ENCODE data around the gene PRLR.

- TF ChIP-seq CTCF (IDR thresholded peaks at IDR 0.05; ENCODE audit: low read depth, low read length) (no peak), EZH2phosphoT487 (IDR thresholded peaks at IDR 0.05; ENCODE audit: low read depth) (no peak)
These were observed 205.3 kb downstream of the PRLR start for GRCh38 chr5:35024911-35025510.

Measured in OCI-LY3 (cell line).